ENCODE results near the gene PSMA5. TPM values are rescaled to one million over a fixed set of nuclear protein-coding genes. Genes with fewer than 3 reads are reported as not detected.

Gene PSMA5
- total RNA-seq, 4 donors from 2014 or later, result 15.1 to 46.0 (median 30.3) TPM

DNA sequence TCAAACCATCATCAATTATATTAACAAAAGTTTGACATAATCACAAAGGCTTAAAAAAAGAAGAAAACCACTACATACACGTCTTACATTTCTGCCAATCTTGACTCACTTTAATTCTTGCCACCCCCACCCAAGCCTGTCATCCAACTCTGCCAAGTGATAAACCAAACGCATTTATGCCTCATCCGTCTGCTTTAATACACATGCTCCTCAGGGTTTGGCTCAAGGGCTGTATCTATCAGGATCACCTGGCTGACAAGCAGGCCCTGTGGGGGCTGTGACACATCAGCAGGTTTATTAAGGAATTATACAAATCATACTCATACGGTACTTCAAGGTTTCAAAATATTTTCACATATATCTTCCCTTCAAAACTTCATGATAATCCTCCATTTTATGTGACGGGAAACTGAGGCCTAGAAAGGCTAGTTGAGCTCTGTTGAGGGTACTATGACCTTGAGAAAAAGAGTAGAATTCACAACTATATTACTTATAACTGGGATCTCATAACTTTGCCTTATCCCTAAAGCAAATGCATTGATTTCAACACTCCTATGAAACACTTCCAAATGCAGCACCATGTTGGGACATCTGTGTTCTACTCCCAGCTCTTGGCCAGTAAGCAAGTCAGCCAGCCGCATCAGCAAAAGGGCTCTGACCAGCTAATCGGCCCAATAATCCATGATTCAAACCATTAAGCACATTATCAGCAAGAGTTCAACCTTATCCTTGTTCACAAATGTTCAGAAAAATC lies 37.2 kb downstream of the PSMA5 start:
- no peak for TF ChIP-seq CTCF (IDR thresholded peaks at IDR 0.05; ENCODE audit: low read depth)

DNA sequence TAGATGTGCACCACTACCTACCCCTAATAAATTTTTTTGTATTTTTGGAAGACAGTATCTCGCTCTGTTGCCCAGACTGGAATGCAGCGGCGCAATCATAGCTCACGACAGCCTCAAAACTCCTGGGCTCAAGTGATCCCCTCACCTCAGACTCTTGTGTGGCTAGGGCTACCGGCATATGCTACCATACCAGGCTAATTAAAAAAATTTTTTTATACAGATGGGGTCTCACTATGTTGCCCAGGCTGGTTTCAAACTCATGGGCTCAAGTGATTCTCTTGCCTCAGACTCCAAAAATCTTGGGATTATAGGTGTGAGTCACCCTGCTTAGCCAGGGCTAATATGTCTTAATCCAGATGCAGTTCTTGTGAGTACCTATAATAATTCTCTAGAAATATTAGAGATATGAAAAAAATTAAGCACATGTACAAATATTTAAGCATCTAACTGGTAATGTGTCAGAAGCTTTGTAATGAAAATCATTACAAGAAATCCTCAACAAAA lies 38.0 kb downstream of the PSMA5 start:
- no peak for TF ChIP-seq CTCF (IDR thresholded peaks at IDR 0.05; ENCODE audit: low read depth)

DNA sequence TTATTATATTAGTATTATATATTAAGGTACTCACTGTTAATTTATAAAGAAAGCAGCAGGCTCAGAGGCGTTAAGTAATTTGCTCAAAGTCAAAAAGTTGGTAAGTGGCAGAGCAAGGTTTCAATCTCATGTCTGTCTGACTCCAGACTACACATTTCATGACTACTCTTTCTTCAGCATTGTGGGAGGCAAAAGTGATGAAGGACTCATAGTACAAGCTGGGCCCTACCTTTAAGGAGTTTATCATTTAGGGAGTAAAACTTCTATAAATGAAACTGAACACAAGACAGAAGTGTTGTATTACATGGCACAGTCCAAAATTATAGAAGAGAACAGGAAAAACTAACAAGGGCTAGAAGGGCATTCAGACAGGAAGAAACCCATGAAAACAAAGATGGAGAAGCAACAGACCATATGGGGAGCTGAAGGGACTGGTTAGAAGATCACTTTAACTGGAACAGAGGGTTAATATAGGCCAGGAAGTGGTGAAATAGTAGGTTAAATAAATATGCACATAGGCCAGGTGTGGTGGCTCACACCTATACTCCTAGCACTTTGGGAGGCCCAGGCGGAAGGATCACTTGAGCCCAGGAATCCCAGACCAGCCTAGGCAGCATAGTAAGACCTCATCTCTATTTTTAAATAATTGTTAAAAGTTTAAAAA lies 40.1 kb downstream of the PSMA5 start:
- TF ChIP-seq CTCF (IDR thresholded peaks at IDR 0.05; ENCODE audit: low read depth), result no peak

DNA sequence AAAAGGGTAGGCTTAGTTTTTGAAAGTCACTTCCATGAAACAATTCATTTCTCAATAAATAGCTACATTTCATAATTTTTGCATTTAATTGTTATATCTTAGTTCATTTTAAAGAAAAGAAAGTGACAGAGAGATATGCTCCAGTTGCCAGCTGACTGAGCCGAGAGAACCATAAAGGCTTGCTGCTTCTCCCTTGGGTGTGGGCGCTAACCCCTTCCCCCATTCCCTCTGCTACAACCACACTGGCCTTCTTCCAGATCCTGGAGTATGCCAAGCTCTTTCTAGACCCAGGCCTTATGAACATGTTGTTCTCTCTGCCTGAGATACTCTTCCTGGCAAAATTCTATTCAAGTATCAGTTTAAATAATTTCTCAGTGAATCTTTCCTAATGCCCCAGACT lies 40.8 kb downstream of the PSMA5 start:
- TF ChIP-seq CTCF (IDR thresholded peaks at IDR 0.05; ENCODE audit: low read depth), result no peak

GRCh38 chr1:109383854-109384253 lies 42.4 kb downstream of the PSMA5 start:
- TF ChIP-seq CTCF (IDR thresholded peaks at IDR 0.05; ENCODE audit: low read depth), result no peak

GRCh38 chr1:109383087-109383779 lies 43.0 kb downstream of the PSMA5 start:
- TF ChIP-seq CTCF (IDR thresholded peaks at IDR 0.05; ENCODE audit: low read depth), result no peak

DNA sequence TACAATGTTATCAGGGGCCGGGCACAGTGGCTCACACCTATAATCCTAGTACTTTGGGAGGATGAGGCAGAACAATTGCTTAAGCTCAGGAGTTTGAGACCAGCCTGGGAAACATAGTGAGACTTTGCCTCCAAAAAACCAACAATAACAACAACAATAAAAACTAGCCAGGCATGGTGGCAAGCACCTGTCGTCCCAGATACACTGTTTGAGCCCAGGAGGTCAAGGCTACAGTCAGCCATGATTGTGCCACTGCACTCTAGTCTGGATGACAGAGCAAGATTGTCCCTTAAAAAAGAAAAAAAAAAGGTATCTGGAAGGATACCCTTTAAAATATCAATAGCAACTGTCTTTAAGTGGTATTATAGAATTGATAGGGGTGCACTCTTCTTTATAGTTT lies 44.7 kb downstream of the PSMA5 start:
- no peak for TF ChIP-seq CTCF (IDR thresholded peaks at IDR 0.05; ENCODE audit: low read depth)

Data from subcutaneous adipose tissue (tissue), 4 donors.